ENCODE measurements around the gene KIAA1328. TPM values are rescaled to one million over a fixed set of nuclear protein-coding genes. Genes with fewer than 3 reads are reported as not detected.

The KIAA1328 gene
- polyA plus RNA-seq, 2 of the 4 experiments (the other 2 are of a cell fraction) = 1.7 to 3.9 TPM

DNA sequence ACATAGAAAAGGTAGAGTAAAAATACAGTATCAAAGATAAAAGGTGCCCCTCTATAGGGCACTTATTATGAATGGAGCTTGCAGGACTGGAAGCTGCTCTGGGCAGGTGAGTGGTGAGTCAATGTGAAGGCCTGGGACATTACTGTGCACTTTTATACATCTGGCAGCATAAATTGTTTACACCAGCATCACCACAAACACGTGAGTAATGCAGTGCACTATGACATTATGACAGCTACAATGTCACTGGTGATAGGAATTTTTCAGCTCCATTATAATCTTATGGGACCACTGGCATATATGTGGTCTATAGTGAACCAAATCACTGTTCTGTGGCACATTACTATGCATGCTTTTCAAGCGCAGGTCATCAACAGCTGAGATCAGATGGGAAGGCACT is 48.2 kb upstream of the KIAA1328 start:
- no peak overlapping the region for H3K27ac ChIP-seq
- H3K4me1 ChIP-seq = no peaks in the 10 kb centered on the region
- WGBS (ENCODE audit: missing lambda C conversion rate) = 73% methylated on average over 2 of the region's 2 CpGs
- DNase-seq (ENCODE audit: low read depth in 1 of 2, low spot score in 1 of 2) (no peak), FAIRE-seq (no peak), ATAC-seq (no peak)
- H3K4me2 ChIP-seq = no peak overlapping the region
- POLR2A ChIA-PET = no interaction called here
- CTCF ChIA-PET = no interaction called here
- TF ChIP-seq JUNB (IDR thresholded peaks at IDR 0.05) (no peak), HMGXB4 (CRISPR knock-in tag; IDR thresholded peaks at IDR 0.05; ENCODE audit: borderline replicate concordance) (no peak), FOXS1 (CRISPR knock-in tag; IDR thresholded peaks at IDR 0.05) (no peak), ZFP36 (IDR thresholded peaks at IDR 0.05; ENCODE audit: borderline replicate concordance, partially characterized antibody) (no peak), BCL3 (IDR thresholded peaks at IDR 0.05) (no peak), HOXB13 (CRISPR knock-in tag; IDR thresholded peaks at IDR 0.05; ENCODE audit: low read depth) (no peak), FOSL2 (IDR thresholded peaks at IDR 0.05) (no peak), FOSL2 (CRISPR knock-in tag; IDR thresholded peaks at IDR 0.05) (no peak), POLR2AphosphoS2 (conservative IDR thresholded peaks at IDR 0.05; ENCODE audit: low read length) (no peak)
- TF ChIP-seq, protein P1, sequence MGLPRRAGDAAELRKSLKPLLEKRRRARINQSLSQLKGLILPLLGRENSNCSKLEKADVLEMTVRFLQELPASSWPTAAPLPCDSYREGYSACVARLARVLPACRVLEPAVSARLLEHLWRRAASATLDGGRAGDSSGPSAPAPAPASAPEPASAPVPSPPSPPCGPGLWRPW (IDR thresholded peaks at IDR 0.05) = no peak
- H3K4me3 ChIP-seq = no peak overlapping the region
- H3K9me3 ChIP-seq = no peaks in the 10 kb centered on the region

DNA sequence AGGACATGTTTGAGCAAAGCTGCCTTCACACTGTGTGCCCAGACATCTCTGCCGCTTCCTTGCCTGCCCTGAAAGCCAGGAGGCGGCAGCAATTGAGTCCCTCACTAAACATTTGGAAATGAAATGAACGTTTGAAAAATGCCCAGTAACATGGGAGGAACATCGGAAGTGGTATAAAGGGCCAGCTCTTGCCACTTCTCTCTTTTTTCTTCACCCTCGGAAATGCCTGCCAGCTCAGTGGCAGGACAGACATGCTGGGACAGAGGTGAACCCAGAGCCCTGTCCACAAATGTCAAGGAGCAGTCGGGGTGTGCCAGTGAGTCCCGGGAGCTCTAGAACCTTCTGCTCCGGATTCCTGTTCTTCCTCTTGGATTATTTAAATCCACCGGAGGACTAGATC is 46.2 kb upstream of the KIAA1328 start:
- H3K4me3 ChIP-seq = no peak overlapping the region
- H3K4me2 ChIP-seq = no peak overlapping the region
- CTCF ChIA-PET = no interaction called here
- 84% methylated on average over 8 of the region's 9 CpGs for WGBS (ENCODE audit: missing lambda C conversion rate)
- H3K27ac ChIP-seq = no peak overlapping the region
- no peaks in the 10 kb centered on the region for H3K9me3 ChIP-seq
- POLR2A ChIA-PET = no interaction called here
- TF ChIP-seq POLR2A (IDR thresholded peaks at IDR 0.05; ENCODE audit: low read length) (no peak), ZSCAN20 (CRISPR knock-in tag; IDR thresholded peaks at IDR 0.05) (no peak), CBX8 (IDR thresholded peaks at IDR 0.05) (no peak), RNF2 (IDR thresholded peaks at IDR 0.05; ENCODE audit: borderline replicate concordance, low read depth) (no peak), TFCP2L1 (CRISPR knock-in tag; IDR thresholded peaks at IDR 0.05) (no peak), PBX3 (IDR thresholded peaks at IDR 0.05) (no peak), SREBF2 (IDR thresholded peaks at IDR 0.05) (no peak), CBX2 (IDR thresholded peaks at IDR 0.05; ENCODE audit: borderline replicate concordance, low read depth) (no peak), NFE2L2 (conservative IDR thresholded peaks at IDR 0.05; ENCODE audit: low read length) (no peak), ZFP36 (IDR thresholded peaks at IDR 0.05; ENCODE audit: borderline replicate concordance, partially characterized antibody) (no peak), ESRRA (IDR thresholded peaks at IDR 0.05; ENCODE audit: borderline replicate concordance, low read length) (no peak), EHMT2 (IDR thresholded peaks at IDR 0.05; ENCODE audit: low read depth) (no peak), BCL3 (IDR thresholded peaks at IDR 0.05) (no peak), JUNB (IDR thresholded peaks at IDR 0.05) (no peak)
- TF ChIP-seq, protein P1 (IDR thresholded peaks at IDR 0.05) = no peak
- H3K4me1 ChIP-seq = peaks cover 11% of the 10 kb centered on the region; the same call in 1 of the 3 replicates
- ATAC-seq (no peak), DNase-seq (ENCODE audit: low read depth in 1 of 2, low spot score in 1 of 2) (no peak), FAIRE-seq (no peak)
